B cell (primary cell): ENCODE data around the gene KCND1. TPM values are rescaled to one million over a fixed set of nuclear protein-coding genes. Genes with fewer than 3 reads are reported as not detected.

Source experiments
- ATAC-seq: fragments of 200-7000 bp; cut with Tn5 transposase; one replicate; pipeline ENCODE4 v1.10.0; 2021; ENCODE audit warnings: low read depth, mild to moderate bottlenecking, moderate number of reproducible peaks, moderate library complexity
- CTCF ChIA-PET: fragments of 350-600 bp; sonication (Branson Sonifier 250); formaldehyde crosslinking; loops from one replicate; lab custom pipeline; 2021; ENCODE audit warnings: antibody characterized with exemption, inconsistent platforms; lab: Charles Lee
- POLR2A ChIA-PET: fragments of 350-600 bp; sonication (Branson Sonifier 250); formaldehyde crosslinking; loops from one replicate; lab custom pipeline; 2021; ENCODE audit warnings: antibody characterized with exemption; lab: Charles Lee
- DNase-seq: peaks from one replicate; pipeline ENCODE4 v3.0.0; 2013
- H2AFZ ChIP-seq: 2 replicates; pipeline ENCODE4 v1.6.1; 2012; ENCODE audit warnings: mild to moderate bottlenecking, low read depth, low read length; ENCODE audit not compliant: insufficient read depth, poor library complexity, severe bottlenecking
- H3K27ac ChIP-seq, 2 donors: 1 replicate in 1 of 2; 2 replicates in 1 of 2; pipeline ENCODE4 v1.5.1; 2012 to 2013; ENCODE audit warnings: low read length in 2 of 2, mild to moderate bottlenecking in 2 of 2, moderate library complexity in 1 of 2
- H3K27me3 ChIP-seq, 4 experiments: fragments of 200-600 bp in 1 of 4; sonication (generic) in 1 of 4; replicated peaks in 1 of 4; 1 replicate in 2 of 4; 2 replicates in 2 of 4; pipeline versions ENCODE4 v1.6.1 to v1.7.0; 2013 to 2016; ENCODE audit warnings: low read length in 3 of 4, mild to moderate bottlenecking in 2 of 4, mixed read lengths in 1 of 4, moderate library complexity in 1 of 4; ENCODE audit not compliant: insufficient read depth in 4 of 4, control insufficient read depth in 3 of 4; ENCODE audit errors: control extremely low read depth in 1 of 4
- H3K36me3 ChIP-seq, 2 experiments: replicated peaks in 1 of 2; 1 replicate in 1 of 2; 2 replicates in 1 of 2; pipeline versions ENCODE4 v1.6.1 to v1.7.1; 2013; ENCODE audit warnings: low read length in 1 of 2; ENCODE audit not compliant: insufficient read depth in 2 of 2, control insufficient read depth in 1 of 2; ENCODE audit errors: control extremely low read depth in 1 of 2, extremely low read depth in 1 of 2
- H3K4me1 ChIP-seq, 2 donors: fragments of 200-600 bp in 1 of 2; sonication (generic) in 1 of 2; 1 replicate in 1 of 2; 2 replicates in 1 of 2; pipeline versions ENCODE4 v1.5.1 to v1.6.1; 2013 to 2017; ENCODE audit warnings: low read length in 2 of 2; ENCODE audit not compliant: control insufficient read depth in 2 of 2, insufficient read depth in 2 of 2
- H3K4me2 ChIP-seq: replicated peaks from 2 replicates; pipeline ENCODE3; 2012; ENCODE audit warnings: mild to moderate bottlenecking, low read depth, low read length; ENCODE audit not compliant: poor library complexity, severe bottlenecking
- H3K4me3 ChIP-seq, 5 experiments: fragments of 200-600 bp in 1 of 5; sonication (generic) in 1 of 5; 1 replicate in 3 of 5; 2 replicates in 2 of 5; pipeline versions ENCODE4 v1.5.1 to v1.7.0; 2011 to 2016; ENCODE audit warnings: low read length in 4 of 5, mild to moderate bottlenecking in 4 of 5, low read depth in 2 of 5, control low read depth in 1 of 5, moderate library complexity in 1 of 5; ENCODE audit not compliant: insufficient read depth in 1 of 5; ENCODE audit errors: control extremely low read depth in 1 of 5, extremely low read depth in 1 of 5
- H3K79me2 ChIP-seq: fragments of 200-600 bp; sonication (generic); one replicate; pipeline ENCODE4 v1.6.0; 2016; ENCODE audit warnings: low read length; ENCODE audit not compliant: control insufficient read depth, insufficient read depth
- H3K9ac ChIP-seq: fragments of 200-600 bp; sonication (generic); 2 replicates; pipeline ENCODE4 v1.6.1; 2017; ENCODE audit warnings: mild to moderate bottlenecking, low read length, moderate library complexity
- H3K9me3 ChIP-seq, 3 donors: one replicate each; pipeline versions ENCODE4 v1.6.1 to v1.7.1; 2013; ENCODE audit warnings: low read length in 2 of 3; ENCODE audit not compliant: control insufficient read depth in 2 of 3, insufficient read depth in 1 of 3; ENCODE audit errors: control extremely low read depth in 1 of 3
- H4K20me1 ChIP-seq: 2 replicates; pipeline ENCODE4 v1.6.0; 2012; ENCODE audit warnings: mild to moderate bottlenecking, low read length; ENCODE audit not compliant: insufficient read depth, control insufficient read depth, poor library complexity, severe bottlenecking
- H3K27ac Mint-ChIP-seq: one replicate; pipeline ENCODE4 v1.8.0; 2021; ENCODE audit warnings: mixed read lengths
- H3K27me3 Mint-ChIP-seq: one replicate; pipeline ENCODE4 v1.8.0; 2021; ENCODE audit warnings: mixed read lengths
- H3K4me1 Mint-ChIP-seq: one replicate; pipeline ENCODE4 v1.8.0; 2021; ENCODE audit warnings: mixed read lengths
- H3K4me3 Mint-ChIP-seq: one replicate; pipeline ENCODE4 v1.8.0; 2021; ENCODE audit warnings: mixed read lengths
- H3K9me3 Mint-ChIP-seq: one replicate; pipeline ENCODE4 v1.8.0; 2022; ENCODE audit warnings: mixed read lengths; ENCODE audit not compliant: insufficient read depth
- EZH2 ChIP-seq: IDR thresholded peaks from 2 replicates; pipeline ENCODE4 v1.6.1; 2012; ENCODE audit warnings: borderline replicate concordance, low read depth, mild to moderate bottlenecking, moderate library complexity, low read length; ENCODE audit not compliant: insufficient read depth, poor library complexity, severe bottlenecking
- WGBS: methylation state at CpG from one replicate; pipeline ENCODE4 v1.1.5; 2013; ENCODE audit warnings: missing lambda C conversion rate; ENCODE audit not compliant: insufficient coverage; 5-methylcytosine and 5-hydroxymethylcytosine counted together
- intact Hi-C: fragments of 100-400 bp; cut with micrococcal nuclease; formaldehyde crosslinking; loops from one replicate; pipeline ENCODE4 v1.10.0; 2022
- polyA plus RNA-seq: library from polyadenylated mRNA; depleted of rRNA; stranded (reverse); fragments of >200 nt; gene quantifications from 2 replicates; pipeline ENCODE4 v1.2.3, GENCODE V29; 2012
- total RNA-seq, 2 donors: library from RNA; stranded (reverse); fragments of 120-200 nt in 1 of 2; gene quantifications; 1 replicate in 1 of 2; 2 replicates in 1 of 2; pipeline versions ENCODE4 v1.2.3 to v1.2.4, GENCODE V29; 2013 to 2022
- TF ChIP-seq, protein P1 (sequence below): fragments of 200-600 bp; IDR thresholded peaks from one replicate; pipeline ENCODE4 v1.8.0; 2022; ENCODE audit warnings: antibody characterized with exemption, mild to moderate bottlenecking

KCND1 gene
- total and polyA plus RNA-seq, 2 donors (not counting 1 experiment from before 2014, with no cell fraction given) = 2.2 to 2.3 TPM

DNA sequence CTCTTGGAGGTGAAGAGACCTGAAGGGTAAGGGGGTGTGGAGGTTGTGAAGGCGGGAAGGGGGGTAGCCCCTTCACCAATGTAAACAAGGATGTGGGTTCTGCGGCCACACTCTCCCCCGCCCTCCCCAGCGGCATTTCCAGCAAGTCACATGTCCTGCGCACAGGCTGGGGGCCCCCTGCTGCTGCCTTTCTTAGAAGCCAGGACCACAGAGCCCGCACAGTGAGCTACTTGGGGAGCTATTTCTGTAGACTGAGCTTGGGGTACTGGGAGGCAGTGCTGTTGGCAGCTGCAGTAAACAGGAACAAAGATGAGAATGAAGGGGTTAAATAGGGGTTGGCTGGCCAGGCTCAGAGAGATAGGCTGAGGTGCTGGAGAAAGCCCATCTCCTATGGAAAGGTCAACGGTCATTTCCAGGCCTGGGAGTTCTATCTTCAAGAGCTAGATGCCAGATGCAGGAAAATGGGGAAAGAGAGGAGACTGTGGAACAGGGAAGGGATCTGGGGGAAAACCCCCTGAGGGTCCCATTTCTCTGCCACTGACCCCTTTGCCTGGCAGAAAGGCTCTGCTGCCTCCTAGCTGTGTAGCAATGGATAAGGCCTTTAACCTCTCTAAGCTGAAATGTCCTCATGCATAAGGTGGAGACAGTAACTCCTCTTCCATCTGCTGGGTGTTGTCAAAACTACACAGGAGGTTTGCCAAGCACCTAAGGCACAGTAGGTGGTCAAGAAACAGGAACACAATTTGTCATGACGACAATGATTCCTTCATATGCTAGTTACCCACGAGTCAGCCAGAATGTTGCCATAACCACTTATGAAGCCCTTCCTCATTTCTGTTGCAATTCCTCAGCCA, 34.4 kb downstream of the KCND1 start:
- Histone ChIP-seq H3K9ac (peak overlapping the region; percentile 69), H3K36me3 (peaks cover 0 to 21% of the 10 kb centered on the region in 2 experiments), H4K20me1 (no peaks in the 10 kb centered on the region), H3K9me3 (no peaks in the 10 kb centered on the region), H3K27ac (peak overlapping the region; percentile 99), H2AFZ (no peak overlapping the region), H3K4me2 (peak overlapping the region; percentile 77), H3K79me2 (peaks cover 38% of the 10 kb centered on the region), H3K27me3 (no peaks in the 10 kb centered on the region), H3K4me1 (peaks cover 91 to 97% of the 10 kb centered on the region in 2 donors), H3K4me3 (peak overlapping the region in 4 of 5 experiments; percentile 33 to 57 (median 36))
- CTCF ChIA-PET = interaction anchor here (0.7 to 3.7 kb wide), 14 partner anchors 9 to 289 kb away, joined by 3 to 30 read pairs (median 5); partner anchors contain the start of genes OTUD5, PIM2, PQBP1 and SLC35A2
- no peaks in the 10 kb centered on the region for H3K9me3 Mint-ChIP-seq
- no peaks in the 10 kb centered on the region for H3K27me3 Mint-ChIP-seq
- H3K4me1 Mint-ChIP-seq = peaks cover 82% of the 10 kb centered on the region
- TF ChIP-seq EZH2 = no peak
- TF ChIP-seq, protein P1, sequence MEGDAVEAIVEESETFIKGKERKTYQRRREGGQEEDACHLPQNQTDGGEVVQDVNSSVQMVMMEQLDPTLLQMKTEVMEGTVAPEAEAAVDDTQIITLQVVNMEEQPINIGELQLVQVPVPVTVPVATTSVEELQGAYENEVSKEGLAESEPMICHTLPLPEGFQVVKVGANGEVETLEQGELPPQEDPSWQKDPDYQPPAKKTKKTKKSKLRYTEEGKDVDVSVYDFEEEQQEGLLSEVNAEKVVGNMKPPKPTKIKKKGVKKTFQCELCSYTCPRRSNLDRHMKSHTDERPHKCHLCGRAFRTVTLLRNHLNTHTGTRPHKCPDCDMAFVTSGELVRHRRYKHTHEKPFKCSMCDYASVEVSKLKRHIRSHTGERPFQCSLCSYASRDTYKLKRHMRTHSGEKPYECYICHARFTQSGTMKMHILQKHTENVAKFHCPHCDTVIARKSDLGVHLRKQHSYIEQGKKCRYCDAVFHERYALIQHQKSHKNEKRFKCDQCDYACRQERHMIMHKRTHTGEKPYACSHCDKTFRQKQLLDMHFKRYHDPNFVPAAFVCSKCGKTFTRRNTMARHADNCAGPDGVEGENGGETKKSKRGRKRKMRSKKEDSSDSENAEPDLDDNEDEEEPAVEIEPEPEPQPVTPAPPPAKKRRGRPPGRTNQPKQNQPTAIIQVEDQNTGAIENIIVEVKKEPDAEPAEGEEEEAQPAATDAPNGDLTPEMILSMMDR = peak; percentile 67
- 0% methylated on average over 4 of the region's 9 CpGs for WGBS
- peak overlapping the region; percentile 84 for H3K4me3 Mint-ChIP-seq
- H3K27ac Mint-ChIP-seq = peak overlapping the region; percentile 99
- DNase-seq (peak; percentile 90), ATAC-seq (peak; percentile 58)
- intact Hi-C loops = loop anchor here (1.0 to 10.0 kb wide), 9 partner anchors 20 to 363 kb away; partner anchors contain the start of genes HDAC6, RBM3, TFE3 and WDR13
- POLR2A ChIA-PET = interaction anchor here (0.5 to 5.6 kb wide), 13 partner anchors 10 to 398 kb away, joined by 3 to 101 read pairs (median 4); partner anchors contain the start of genes GRIPAP1, HDAC6, OTUD5 and PIM2
